GM12878 (cell line): ENCODE results near the gene WWOX. TPM values are rescaled to one million over a fixed set of nuclear protein-coding genes. Genes with fewer than 3 reads are reported as not detected.

Source experiments
- ATAC-seq: fragments of 200-7000 bp; cut with Tn5 transposase; 3 replicates; pipeline ENCODE4 v1.9.1; 2020; ENCODE audit warnings: mild to moderate bottlenecking, moderate library complexity
- BruUV-seq: library from RNA; stranded (reverse); fragments of 400-500 nt; replicated peaks from 2 replicates; lab custom pipeline; 2021; lab: Mats Ljungman, UMichigan
- CTCF ChIA-PET: fragments of 300-600 bp; sonication (Branson Sonifier 250); formaldehyde crosslinking; extraction: SDS; loops from one replicate; lab custom pipeline; 2021; ENCODE audit warnings: inconsistent platforms; lab: Yijun Ruan, JAX
- POLR2A ChIA-PET: fragments of 350-600 bp; formaldehyde crosslinking; extraction: SDS; loops from one replicate; lab custom pipeline; 2021; ENCODE audit warnings: inconsistent platforms; lab: Charles Lee
- RAD21 ChIA-PET: fragments of 300-600 bp; sonication (Branson Sonifier 250); formaldehyde crosslinking; loops from one replicate; lab custom pipeline; 2023; ENCODE audit warnings: antibody characterized with exemption; ENCODE audit not compliant: unreplicated experiment; lab: Charles Lee
- SMC1A ChIA-PET: fragments of 300-600 bp; sonication (Branson Sonifier 250); formaldehyde crosslinking; loops from one replicate; lab custom pipeline; 2023; ENCODE audit not compliant: unreplicated experiment, uncharacterized antibody; lab: Charles Lee
- DNase-seq: peaks from one replicate; pipeline ENCODE4 v3.0.0-alpha.2; 2011; ENCODE audit warnings: low read depth, low spot score
- FAIRE-seq: peaks from 3 replicates; lab custom pipeline; 2011; peaks lifted over from hg19 to GRCh38; lab: Jason Lieb, UNC
- H2AFZ ChIP-seq: 2 replicates; pipeline ENCODE4 v1.6.0; 2011; ENCODE audit warnings: low read depth, low read length, control low read depth; ENCODE audit not compliant: control insufficient read depth
- H3K27ac ChIP-seq: 2 replicates; pipeline ENCODE4 v1.5.1; 2011; ENCODE audit warnings: control low read depth; ENCODE audit not compliant: control insufficient read depth, insufficient read depth
- H3K27me3 ChIP-seq, 2 experiments: replicated peaks in 1 of 2; 2 replicates each; pipeline versions ENCODE4 v1.6.0 to v1.6.1; 2011; ENCODE audit warnings: low read length in 1 of 2; ENCODE audit not compliant: control insufficient read depth in 2 of 2, insufficient read depth in 2 of 2
- H3K36me3 ChIP-seq, 2 experiments: 2 replicates each; pipeline ENCODE4 v1.5.1; 2011; ENCODE audit warnings: low read length in 1 of 2; ENCODE audit not compliant: control insufficient read depth in 2 of 2, insufficient read depth in 2 of 2
- H3K4me1 ChIP-seq: 2 replicates; pipeline ENCODE4 v1.6.1; 2011; ENCODE audit warnings: mild to moderate bottlenecking, low read length, moderate library complexity, mixed read lengths; ENCODE audit not compliant: control insufficient read depth, insufficient read depth
- H3K4me2 ChIP-seq: 2 replicates; pipeline ENCODE4 v1.6.0; 2011; ENCODE audit warnings: control low read depth; ENCODE audit not compliant: control insufficient read depth, insufficient read depth
- H3K4me3 ChIP-seq: fragments of 200-600 bp; sonication (generic); 2 replicates; pipeline ENCODE4 v1.5.1; 2016
- H3K79me2 ChIP-seq: 2 replicates; pipeline ENCODE4 v1.6.0; 2011; ENCODE audit warnings: low read length; ENCODE audit not compliant: control insufficient read depth, insufficient read depth
- H3K9ac ChIP-seq: 2 replicates; pipeline ENCODE4 v1.8.0; 2011; ENCODE audit warnings: low read length, control low read depth, mixed read lengths; ENCODE audit not compliant: control insufficient read depth, insufficient read depth
- H3K9me3 ChIP-seq: replicated peaks from 3 replicates; pipeline ENCODE4 v1.5.1; 2011; ENCODE audit warnings: mild to moderate bottlenecking, low read length; ENCODE audit not compliant: control insufficient read depth, insufficient read depth
- H4K20me1 ChIP-seq: 2 replicates; pipeline ENCODE4 v1.6.0; 2011; ENCODE audit not compliant: control insufficient read depth, insufficient read depth
- BACH1 ChIP-seq: fragments of 450-650 bp; IDR thresholded peaks from 2 replicates; pipeline ENCODE4 v1.6.1; 2017; ENCODE audit warnings: mild to moderate bottlenecking, borderline replicate concordance
- CHD2 ChIP-seq: IDR thresholded peaks from 2 replicates; pipeline ENCODE4 v1.6.1; 2011; ENCODE audit warnings: low read depth, low read length, improper control_type of control experiment, borderline replicate concordance
- CTCF ChIP-seq, 3 experiments: IDR thresholded peaks in 2 of 3; conservative IDR thresholded peaks in 1 of 3; 2 replicates each; pipeline ENCODE4 v1.5.1; 2011; ENCODE audit warnings: low read depth in 3 of 3, low read length in 3 of 3, mild to moderate bottlenecking in 3 of 3, control low read depth in 2 of 3, moderate library complexity in 2 of 3, inconsistent platforms in 1 of 3, mixed read lengths in 1 of 3; ENCODE audit not compliant: control insufficient read depth in 2 of 3, insufficient read depth in 1 of 3; ENCODE audit errors: extremely low read depth in 1 of 3
- MTA2 ChIP-seq: fragments of 450-650 bp; IDR thresholded peaks from 2 replicates; pipeline ENCODE4 v1.6.1; 2016; ENCODE audit warnings: low read depth, mild to moderate bottlenecking, moderate library complexity
- RUNX3 ChIP-seq: IDR thresholded peaks from 2 replicates; pipeline ENCODE4 v1.6.1; 2012; ENCODE audit warnings: low read length, inconsistent platforms
- SREBF2 ChIP-seq: IDR thresholded peaks from 2 replicates; pipeline ENCODE4 v1.6.1; 2012; ENCODE audit warnings: mild to moderate bottlenecking, low read length
- YY1 ChIP-seq: IDR thresholded peaks from 2 replicates; pipeline ENCODE4 v1.6.1; 2011; ENCODE audit warnings: low read depth, mild to moderate bottlenecking, low read length
- ZNF207 ChIP-seq: fragments of 450-650 bp; IDR thresholded peaks from 2 replicates; pipeline ENCODE4 v1.6.1; 2014; ENCODE audit warnings: antibody characterized with exemption, mild to moderate bottlenecking, borderline replicate concordance
- WGBS: methylation state at CpG from one replicate; pipeline ENCODE4 v1.1.6; 2016; ENCODE audit warnings: low lambda C conversion rate; ENCODE audit not compliant: insufficient replicate concordance, insufficient coverage; ENCODE audit errors: missing lambda C conversion rate; 5-methylcytosine and 5-hydroxymethylcytosine counted together
- in situ Hi-C: fragments of 300-500 bp; cut with MboI; formaldehyde crosslinking; loops from 9 replicates; pipeline ENCODE4 v1.14.3; 2018; ENCODE audit warnings: mixed read lengths
- intact Hi-C: fragments of 100-400 bp; cut with micrococcal nuclease; formaldehyde crosslinking; loops from one replicate; pipeline ENCODE4 v1.14.2; 2022; ENCODE audit not compliant: unreplicated experiment
- polyA plus RNA-seq, 11 experiments: library from polyadenylated mRNA; depleted of rRNA in 4 of 11; unstranded in 6 of 11; stranded (reverse) in 5 of 11; fragments of >200 nt; fragmentation: Nextera tagmentation in 4 of 11; fragmentation: Illumina TruSeq in 1 of 11; extraction: Ambion mirVana in 4 of 11; extraction: Trizol in 1 of 11; gene quantifications; 1 replicate in 1 of 11; 2 replicates in 10 of 11; pipeline versions ENCODE4 v1.2.1 to v1.2.3, GENCODE V29; 2011 to 2016; ENCODE audit warnings: inconsistent platforms in 2 of 11, missing spikeins in 2 of 11, low read depth in 1 of 11
- total RNA-seq, 4 experiments: library from RNA; depleted of rRNA in 3 of 4; stranded (reverse); fragments of >200 nt in 3 of 4; fragmentation: Illumina TruSeq in 1 of 4; extraction: Trizol in 1 of 4; gene quantifications; 2 replicates each; pipeline versions ENCODE4 v1.2.1 to v1.2.3, GENCODE V29; 2013 to 2021
- TF ChIP-seq, protein P1 (sequence below): IDR thresholded peaks from 2 replicates; pipeline ENCODE4 v1.6.1; 2012; ENCODE audit warnings: mild to moderate bottlenecking, low read depth, low read length
- TF ChIP-seq, protein P2 (sequence below): fragments of 450-650 bp; IDR thresholded peaks from 2 replicates; pipeline ENCODE4 v1.6.1; 2016; ENCODE audit warnings: mild to moderate bottlenecking

Gene WWOX
- total and polyA plus RNA-seq, 10 of the 15 experiments (the other 5 are each of a cell fraction or from before 2014, with no cell fraction given): 2.8 to 24.4 (median 17.8) TPM

DNA sequence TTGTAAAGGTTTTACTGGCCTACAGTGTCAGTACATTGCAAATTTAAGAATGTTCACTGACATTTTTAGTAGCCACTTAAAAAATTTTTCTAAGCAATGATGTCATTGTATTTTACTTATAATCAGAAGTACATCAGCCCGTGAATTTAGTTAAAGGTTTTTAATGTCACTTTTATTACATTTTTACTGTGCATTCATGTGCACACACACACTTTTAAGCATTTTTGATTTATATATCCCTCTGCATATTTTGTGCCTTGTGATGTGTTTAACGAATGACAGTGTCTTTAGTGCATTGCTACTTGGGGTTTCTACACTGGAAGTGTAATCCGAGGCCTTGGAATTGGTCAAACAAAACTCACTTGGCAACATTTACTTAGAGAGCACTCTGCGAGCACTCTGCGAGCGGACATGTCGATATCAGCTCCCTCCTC, 190.4 kb downstream of the WWOX start:
- WGBS: 64% methylated on average over 7 of the region's 7 CpGs
- H3K9ac ChIP-seq: no peak overlapping the region
- ChIA-PET RAD21 (no interaction called here), POLR2A (no interaction called here), SMC1A (no interaction called here), CTCF (no interaction called here)
- H3K36me3 ChIP-seq: no peaks in the 10 kb centered on the region
- no peaks in the 10 kb centered on the region for H3K9me3 ChIP-seq
- TF ChIP-seq, protein P1, sequence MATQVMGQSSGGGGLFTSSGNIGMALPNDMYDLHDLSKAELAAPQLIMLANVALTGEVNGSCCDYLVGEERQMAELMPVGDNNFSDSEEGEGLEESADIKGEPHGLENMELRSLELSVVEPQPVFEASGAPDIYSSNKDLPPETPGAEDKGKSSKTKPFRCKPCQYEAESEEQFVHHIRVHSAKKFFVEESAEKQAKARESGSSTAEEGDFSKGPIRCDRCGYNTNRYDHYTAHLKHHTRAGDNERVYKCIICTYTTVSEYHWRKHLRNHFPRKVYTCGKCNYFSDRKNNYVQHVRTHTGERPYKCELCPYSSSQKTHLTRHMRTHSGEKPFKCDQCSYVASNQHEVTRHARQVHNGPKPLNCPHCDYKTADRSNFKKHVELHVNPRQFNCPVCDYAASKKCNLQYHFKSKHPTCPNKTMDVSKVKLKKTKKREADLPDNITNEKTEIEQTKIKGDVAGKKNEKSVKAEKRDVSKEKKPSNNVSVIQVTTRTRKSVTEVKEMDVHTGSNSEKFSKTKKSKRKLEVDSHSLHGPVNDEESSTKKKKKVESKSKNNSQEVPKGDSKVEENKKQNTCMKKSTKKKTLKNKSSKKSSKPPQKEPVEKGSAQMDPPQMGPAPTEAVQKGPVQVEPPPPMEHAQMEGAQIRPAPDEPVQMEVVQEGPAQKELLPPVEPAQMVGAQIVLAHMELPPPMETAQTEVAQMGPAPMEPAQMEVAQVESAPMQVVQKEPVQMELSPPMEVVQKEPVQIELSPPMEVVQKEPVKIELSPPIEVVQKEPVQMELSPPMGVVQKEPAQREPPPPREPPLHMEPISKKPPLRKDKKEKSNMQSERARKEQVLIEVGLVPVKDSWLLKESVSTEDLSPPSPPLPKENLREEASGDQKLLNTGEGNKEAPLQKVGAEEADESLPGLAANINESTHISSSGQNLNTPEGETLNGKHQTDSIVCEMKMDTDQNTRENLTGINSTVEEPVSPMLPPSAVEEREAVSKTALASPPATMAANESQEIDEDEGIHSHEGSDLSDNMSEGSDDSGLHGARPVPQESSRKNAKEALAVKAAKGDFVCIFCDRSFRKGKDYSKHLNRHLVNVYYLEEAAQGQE: no peak
- TF ChIP-seq MTA2 (no peak), CTCF (IDR thresholded peaks at IDR 0.05 in 2 of 3, conservative IDR thresholded peaks at IDR 0.05 in 1 of 3; ENCODE audit: control insufficient read depth in 2 of 3, extremely low read depth in 1 of 3, insufficient read depth in 1 of 3, low read depth in 3 of 3, low read length in 3 of 3) (no peak), YY1 (no peak), ZNF207 (no peak), SREBF2 (no peak), CHD2 (no peak), RUNX3 (no peak), BACH1 (no peak)
- TF ChIP-seq, protein P2, sequence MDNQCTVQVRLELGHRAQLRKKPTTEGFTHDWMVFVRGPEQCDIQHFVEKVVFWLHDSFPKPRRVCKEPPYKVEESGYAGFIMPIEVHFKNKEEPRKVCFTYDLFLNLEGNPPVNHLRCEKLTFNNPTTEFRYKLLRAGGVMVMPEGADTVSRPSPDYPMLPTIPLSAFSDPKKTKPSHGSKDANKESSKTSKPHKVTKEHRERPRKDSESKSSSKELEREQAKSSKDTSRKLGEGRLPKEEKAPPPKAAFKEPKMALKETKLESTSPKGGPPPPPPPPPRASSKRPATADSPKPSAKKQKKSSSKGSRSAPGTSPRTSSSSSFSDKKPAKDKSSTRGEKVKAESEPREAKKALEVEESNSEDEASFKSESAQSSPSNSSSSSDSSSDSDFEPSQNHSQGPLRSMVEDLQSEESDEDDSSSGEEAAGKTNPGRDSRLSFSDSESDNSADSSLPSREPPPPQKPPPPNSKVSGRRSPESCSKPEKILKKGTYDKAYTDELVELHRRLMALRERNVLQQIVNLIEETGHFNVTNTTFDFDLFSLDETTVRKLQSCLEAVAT: no peak
- intact Hi-C loops: no loop called here
- ATAC-seq (no peak), DNase-seq (no peak), FAIRE-seq (no peak)
- no peak overlapping the region for H3K27ac ChIP-seq
- H3K4me2 ChIP-seq: no peak overlapping the region
- no peaks in the 10 kb centered on the region for H3K4me1 ChIP-seq
- in situ Hi-C loops: no loop called here
- no peaks in the 10 kb centered on the region for H3K79me2 ChIP-seq
- BruUV-seq: no TSS peak
- no peaks in the 10 kb centered on the region for H4K20me1 ChIP-seq
- H3K27me3 ChIP-seq: no peaks in the 10 kb centered on the region
- no peak overlapping the region for H3K4me3 ChIP-seq
- no peak overlapping the region for H2AFZ ChIP-seq
